Endothelial cell of umbilical vein (primary cell): ENCODE data around the gene MED13.

Source experiments
- EZH2 ChIP-seq: IDR thresholded peaks from 2 replicates; pipeline ENCODE4 v1.6.1; 2012; ENCODE audit warnings: borderline replicate concordance, low read depth, mild to moderate bottlenecking, moderate library complexity, low read length, inconsistent platforms; ENCODE audit not compliant: severe bottlenecking
- FOS ChIP-seq: IDR thresholded peaks from 2 replicates; pipeline ENCODE4 v1.6.1; 2011; ENCODE audit warnings: mild to moderate bottlenecking, low read length, moderate library complexity, borderline replicate concordance; ENCODE audit not compliant: insufficient read depth
- GATA2 ChIP-seq: IDR thresholded peaks from 2 replicates; pipeline ENCODE4 v1.7.0; 2011; ENCODE audit warnings: low read depth, mild to moderate bottlenecking, moderate library complexity, mixed read lengths, low read length; ENCODE audit not compliant: insufficient read length, insufficient read depth
- JUN ChIP-seq: IDR thresholded peaks from 2 replicates; pipeline ENCODE4 v1.6.1; 2011; ENCODE audit warnings: borderline replicate concordance, low read depth; ENCODE audit not compliant: insufficient read length, insufficient read depth
- MYC ChIP-seq: IDR thresholded peaks from one replicate; pipeline ENCODE4 v1.6.1; 2011; ENCODE audit warnings: mild to moderate bottlenecking, low read depth, low read length
- POLR2A ChIP-seq: IDR thresholded peaks from 2 replicates; pipeline ENCODE4 v1.6.1; 2012; ENCODE audit warnings: low read depth, mild to moderate bottlenecking, control low read depth, low read length
- POLR2AphosphoS5 ChIP-seq: IDR thresholded peaks from 2 replicates; pipeline ENCODE4 v1.6.1; 2012; ENCODE audit warnings: low read depth, mild to moderate bottlenecking, control low read depth, low read length, moderate library complexity; ENCODE audit not compliant: insufficient read depth
- TF ChIP-seq, protein P1 (sequence below), 2 donors: IDR thresholded peaks; 1 replicate in 1 of 2; 2 replicates in 1 of 2; pipeline ENCODE4 v1.5.1; 2011; ENCODE audit warnings: low read length in 2 of 2, mild to moderate bottlenecking in 2 of 2, moderate library complexity in 2 of 2, control low read depth in 1 of 2, inconsistent platforms in 1 of 2, low read depth in 1 of 2; ENCODE audit not compliant: insufficient read depth in 1 of 2; ENCODE audit errors: extremely low read depth in 1 of 2
- TF ChIP-seq, protein P2 (sequence below): IDR thresholded peaks from 2 replicates; pipeline ENCODE4 v1.6.1; 2011; ENCODE audit not compliant: insufficient read depth, insufficient read length

DNA sequence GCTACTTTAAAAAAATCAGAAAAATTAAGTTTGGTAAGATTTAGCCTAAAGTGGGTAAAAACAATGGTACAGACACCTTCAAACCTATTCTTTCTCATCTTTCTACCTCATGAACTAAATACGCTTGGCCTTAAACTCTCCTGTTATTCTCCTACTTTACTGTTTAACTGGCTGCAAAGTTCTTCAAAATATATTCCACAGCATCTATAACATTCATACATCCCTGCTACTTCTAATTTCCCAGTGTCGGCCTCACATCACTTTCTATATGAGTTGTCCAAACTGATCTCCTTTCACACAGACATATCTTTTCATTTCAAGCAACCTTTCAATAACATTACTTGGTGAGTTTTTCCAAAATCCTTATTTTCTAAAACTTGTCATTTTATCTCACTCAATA lies 64.0 kb downstream of the MED13 start:
- TF ChIP-seq POLR2AphosphoS5: no peak
- TF ChIP-seq POLR2A: no peak
- TF ChIP-seq, protein P1, sequence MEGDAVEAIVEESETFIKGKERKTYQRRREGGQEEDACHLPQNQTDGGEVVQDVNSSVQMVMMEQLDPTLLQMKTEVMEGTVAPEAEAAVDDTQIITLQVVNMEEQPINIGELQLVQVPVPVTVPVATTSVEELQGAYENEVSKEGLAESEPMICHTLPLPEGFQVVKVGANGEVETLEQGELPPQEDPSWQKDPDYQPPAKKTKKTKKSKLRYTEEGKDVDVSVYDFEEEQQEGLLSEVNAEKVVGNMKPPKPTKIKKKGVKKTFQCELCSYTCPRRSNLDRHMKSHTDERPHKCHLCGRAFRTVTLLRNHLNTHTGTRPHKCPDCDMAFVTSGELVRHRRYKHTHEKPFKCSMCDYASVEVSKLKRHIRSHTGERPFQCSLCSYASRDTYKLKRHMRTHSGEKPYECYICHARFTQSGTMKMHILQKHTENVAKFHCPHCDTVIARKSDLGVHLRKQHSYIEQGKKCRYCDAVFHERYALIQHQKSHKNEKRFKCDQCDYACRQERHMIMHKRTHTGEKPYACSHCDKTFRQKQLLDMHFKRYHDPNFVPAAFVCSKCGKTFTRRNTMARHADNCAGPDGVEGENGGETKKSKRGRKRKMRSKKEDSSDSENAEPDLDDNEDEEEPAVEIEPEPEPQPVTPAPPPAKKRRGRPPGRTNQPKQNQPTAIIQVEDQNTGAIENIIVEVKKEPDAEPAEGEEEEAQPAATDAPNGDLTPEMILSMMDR (IDR thresholded peaks at IDR 0.05; ENCODE audit: extremely low read depth in 1 of 2, insufficient read depth in 1 of 2, low read depth in 1 of 2, low read length in 2 of 2): no peak
- no peak for TF ChIP-seq MYC
- no peak for TF ChIP-seq GATA2
- no peak for TF ChIP-seq EZH2
- no peak for TF ChIP-seq JUN
- no peak for TF ChIP-seq FOS
- TF ChIP-seq, protein P2, sequence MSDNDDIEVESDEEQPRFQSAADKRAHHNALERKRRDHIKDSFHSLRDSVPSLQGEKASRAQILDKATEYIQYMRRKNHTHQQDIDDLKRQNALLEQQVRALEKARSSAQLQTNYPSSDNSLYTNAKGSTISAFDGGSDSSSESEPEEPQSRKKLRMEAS: no peak
